Neuronal stem cell (in vitro differentiated cells): Measurements from ENCODE around the gene ENTPD2.

Experiments
- DNase-seq: peaks from one replicate; pipeline ENCODE4 v3.0.0-alpha.2; 2013; ENCODE audit warnings: low spot score
- H2AFZ ChIP-seq: one replicate; pipeline ENCODE4 v1.6.1; 2013; ENCODE audit warnings: mild to moderate bottlenecking, low read length, inconsistent platforms
- H2AK5ac ChIP-seq: 2 replicates; pipeline ENCODE4 v1.6.1; 2013; ENCODE audit warnings: low read depth, mild to moderate bottlenecking, inconsistent platforms, low read length, moderate library complexity, mixed read lengths
- H2BK120ac ChIP-seq: 2 replicates; pipeline ENCODE4 v1.6.1; 2013; ENCODE audit warnings: low read depth, mild to moderate bottlenecking, inconsistent platforms, low read length, moderate library complexity, mixed read lengths
- H2BK12ac ChIP-seq: one replicate; pipeline ENCODE4 v1.6.1; 2013; ENCODE audit warnings: low read length, inconsistent platforms
- H2BK15ac ChIP-seq: 2 replicates; pipeline ENCODE4 v1.6.1; 2013; ENCODE audit warnings: mild to moderate bottlenecking, low read length, inconsistent platforms, mixed read lengths
- H2BK5ac ChIP-seq: one replicate; pipeline ENCODE4 v1.6.1; 2013; ENCODE audit warnings: inconsistent platforms, mild to moderate bottlenecking, low read length, moderate library complexity
- H3K14ac ChIP-seq: one replicate; pipeline ENCODE4 v1.6.1; 2013; ENCODE audit warnings: low read length, inconsistent platforms
- H3K18ac ChIP-seq: 2 replicates; pipeline ENCODE4 v1.6.1; 2013; ENCODE audit warnings: low read length, inconsistent platforms
- H3K23ac ChIP-seq: 2 replicates; pipeline ENCODE4 v1.6.1; 2013; ENCODE audit warnings: low read depth, mild to moderate bottlenecking, mixed read lengths, low read length, inconsistent platforms; ENCODE audit not compliant: poor library complexity
- H3K27ac ChIP-seq: replicated peaks from 3 replicates; pipeline ENCODE4 v1.5.1; 2013; ENCODE audit warnings: low read length, inconsistent platforms
- H3K27me3 ChIP-seq, 3 experiments: 2 replicates each; pipeline ENCODE4 v1.6.1; 2013; ENCODE audit warnings: low read length in 3 of 3, mild to moderate bottlenecking in 2 of 3, inconsistent platforms in 1 of 3, low read depth in 1 of 3, mixed read lengths in 1 of 3, moderate library complexity in 1 of 3; ENCODE audit not compliant: control insufficient read depth in 3 of 3, insufficient read depth in 3 of 3
- H3K36me3 ChIP-seq, 2 donors: replicated peaks in 1 of 2; 2 replicates each; pipeline ENCODE4 v1.6.1; 2013; ENCODE audit warnings: low read length in 2 of 2; ENCODE audit not compliant: control insufficient read depth in 2 of 2, insufficient read depth in 2 of 2
- H3K4ac ChIP-seq: 2 replicates; pipeline ENCODE4 v1.6.1; 2013; ENCODE audit warnings: inconsistent platforms, mild to moderate bottlenecking, low read length, moderate library complexity
- H3K4me1 ChIP-seq, 2 donors: 1 replicate in 1 of 2; 2 replicates in 1 of 2; pipeline ENCODE4 v1.6.1; 2013; ENCODE audit warnings: low read length in 2 of 2, low read depth in 1 of 2; ENCODE audit not compliant: control insufficient read depth in 2 of 2, insufficient read depth in 1 of 2
- H3K4me2 ChIP-seq: one replicate; pipeline ENCODE4 v1.6.1; 2013; ENCODE audit warnings: mild to moderate bottlenecking, low read length, inconsistent platforms; ENCODE audit not compliant: insufficient read depth, poor library complexity, severe bottlenecking
- H3K4me3 ChIP-seq, 2 donors: 2 replicates each; pipeline ENCODE4 v1.5.1; 2013; ENCODE audit warnings: low read length in 2 of 2, mild to moderate bottlenecking in 2 of 2, inconsistent platforms in 1 of 2, moderate library complexity in 1 of 2
- H3K79me1 ChIP-seq: one replicate; pipeline ENCODE4 v1.6.1; 2013; ENCODE audit warnings: low read depth, mild to moderate bottlenecking, inconsistent platforms, low read length, moderate library complexity
- H3K9ac ChIP-seq: one replicate; pipeline ENCODE4 v1.6.1; 2013; ENCODE audit warnings: mild to moderate bottlenecking, low read depth, low read length, inconsistent platforms; ENCODE audit not compliant: poor library complexity
- H3K9me3 ChIP-seq, 2 donors: replicated peaks in 1 of 2; 2 replicates each; pipeline versions ENCODE3 to v1.6.1; 2013; ENCODE audit warnings: low read length in 2 of 2, mild to moderate bottlenecking in 2 of 2, inconsistent platforms in 1 of 2, low read depth in 1 of 2, mixed read lengths in 1 of 2, moderate library complexity in 1 of 2; ENCODE audit not compliant: control insufficient read depth in 2 of 2, insufficient read depth in 1 of 2
- H4K8ac ChIP-seq: one replicate; pipeline ENCODE4 v1.6.1; 2013; ENCODE audit warnings: low read depth, mild to moderate bottlenecking, inconsistent platforms, low read length, moderate library complexity
- H4K91ac ChIP-seq: one replicate; pipeline ENCODE4 v1.6.1; 2013; ENCODE audit warnings: low read length, low read depth, mild to moderate bottlenecking, inconsistent platforms; ENCODE audit not compliant: poor library complexity
- WGBS, 2 donors: extraction: QIAGEN DNeasy Blood & Tissue Kit; methylation state at CpG; one replicate each; pipeline ENCODE4 v1.1.7; 2013; ENCODE audit warnings: missing lambda C conversion rate in 2 of 2, mixed read lengths in 1 of 2; ENCODE audit not compliant: insufficient read length in 2 of 2, insufficient replicate concordance in 1 of 2; ENCODE audit errors: extremely low coverage in 2 of 2; 5-methylcytosine and 5-hydroxymethylcytosine counted together

The ENTPD2 gene

DNA sequence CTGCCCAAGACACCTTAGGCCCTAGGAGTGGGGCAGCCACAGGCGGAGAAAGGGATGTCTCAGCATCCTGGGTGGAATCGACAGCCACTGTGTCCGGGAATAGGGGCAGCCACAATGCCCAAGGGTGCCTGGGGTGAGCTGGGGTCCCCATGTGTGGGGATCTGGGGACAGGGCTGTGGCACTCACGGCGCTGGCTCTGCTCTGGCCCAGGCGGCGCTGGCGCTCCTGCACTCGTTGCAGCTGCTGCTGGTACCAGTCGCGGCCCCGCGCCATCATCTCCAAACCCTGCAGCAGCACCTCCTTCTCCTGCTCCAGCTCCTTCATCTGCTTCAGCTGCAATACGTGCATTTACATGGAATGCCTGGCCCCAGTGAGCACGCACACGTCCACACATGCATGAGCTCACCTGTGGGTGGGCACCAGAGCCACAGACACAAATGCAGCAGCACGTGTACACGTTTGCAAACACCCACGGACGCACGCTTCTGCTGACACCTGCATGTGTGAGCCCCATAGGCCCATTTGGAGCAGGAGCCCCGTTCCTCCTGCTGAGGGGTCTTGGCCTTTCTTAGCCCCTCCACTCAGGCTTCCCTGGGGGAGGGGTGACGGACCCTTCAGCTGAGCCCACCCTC is 11.6 kb upstream of the ENTPD2 start:
- peak overlapping the region; percentile 17 for H4K8ac ChIP-seq
- no peak overlapping the region for H3K14ac ChIP-seq
- no peak overlapping the region for H4K91ac ChIP-seq
- H3K18ac ChIP-seq: no peak overlapping the region
- peak overlapping the region; percentile 28 for H2AK5ac ChIP-seq
- no peak overlapping the region for H3K4me3 ChIP-seq
- peaks cover 11% of the 10 kb centered on the region for H3K79me1 ChIP-seq
- H3K4me2 ChIP-seq: no peak overlapping the region
- H2BK120ac ChIP-seq: no peak overlapping the region
- no peak overlapping the region for H2BK15ac ChIP-seq
- H3K9me3 ChIP-seq: peaks cover 0 to 2% of the 10 kb centered on the region in 2 donors
- no CpG with 5 or more reads among the region's 23 CpGs for WGBS, 2 donors
- DNase-seq: no peak
- H3K4me1 ChIP-seq: peaks cover 7% of the 10 kb centered on the region in 2 donors
- no peak overlapping the region for H2AFZ ChIP-seq
- H3K27ac ChIP-seq: no peak overlapping the region
- no peak overlapping the region for H3K9ac ChIP-seq
- H2BK5ac ChIP-seq: no peak overlapping the region
- peaks cover 3 to 30% of the 10 kb centered on the region in 2 donors for H3K36me3 ChIP-seq
- H3K4ac ChIP-seq: no peak overlapping the region
- H3K27me3 ChIP-seq: peaks cover 0 to 10% (median 3%) of the 10 kb centered on the region in 3 experiments
- peak overlapping the region; percentile 73 for H3K23ac ChIP-seq
- no peak overlapping the region for H2BK12ac ChIP-seq

DNA sequence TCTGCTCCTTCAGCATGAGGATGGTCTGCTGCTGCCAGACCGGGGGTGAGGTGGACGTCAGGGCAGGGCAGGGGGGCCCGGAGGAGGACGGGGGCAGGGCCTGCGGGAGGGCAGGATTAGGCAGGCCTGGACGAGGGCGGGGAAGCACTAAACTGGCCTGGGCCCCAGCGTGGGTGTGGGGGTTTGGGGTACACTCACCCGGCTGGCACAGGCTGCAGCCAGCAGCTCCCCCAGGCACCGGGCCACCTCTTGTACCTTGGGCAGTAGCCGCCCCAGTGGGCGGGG is 11.0 kb upstream of the ENTPD2 start:
- Histone ChIP-seq H3K14ac (no peak overlapping the region), H2BK15ac (no peak overlapping the region), H3K4me2 (no peak overlapping the region), H3K27ac (no peak overlapping the region), H4K8ac (no peak overlapping the region), H2BK12ac (no peak overlapping the region), H2BK120ac (no peak overlapping the region), H2AK5ac (peak overlapping the region; percentile 56), H3K9ac (no peak overlapping the region), H3K79me1 (peaks cover 11% of the 10 kb centered on the region), H3K9me3 (peaks cover 0 to 2% of the 10 kb centered on the region in 2 donors), H3K4me3 (no peak overlapping the region), H2AFZ (no peak overlapping the region), H4K91ac (no peak overlapping the region), H2BK5ac (no peak overlapping the region), H3K27me3 (peaks cover 0 to 10% (median 3%) of the 10 kb centered on the region in 3 experiments), H3K18ac (no peak overlapping the region), H3K23ac (no peak overlapping the region), H3K4ac (no peak overlapping the region), H3K36me3 (peaks cover 3 to 30% of the 10 kb centered on the region in 2 donors), H3K4me1 (peaks cover 7% of the 10 kb centered on the region in 2 donors)
- WGBS, 2 donors: no CpG with 5 or more reads among the region's 12 CpGs
- DNase-seq: no peak

DNA sequence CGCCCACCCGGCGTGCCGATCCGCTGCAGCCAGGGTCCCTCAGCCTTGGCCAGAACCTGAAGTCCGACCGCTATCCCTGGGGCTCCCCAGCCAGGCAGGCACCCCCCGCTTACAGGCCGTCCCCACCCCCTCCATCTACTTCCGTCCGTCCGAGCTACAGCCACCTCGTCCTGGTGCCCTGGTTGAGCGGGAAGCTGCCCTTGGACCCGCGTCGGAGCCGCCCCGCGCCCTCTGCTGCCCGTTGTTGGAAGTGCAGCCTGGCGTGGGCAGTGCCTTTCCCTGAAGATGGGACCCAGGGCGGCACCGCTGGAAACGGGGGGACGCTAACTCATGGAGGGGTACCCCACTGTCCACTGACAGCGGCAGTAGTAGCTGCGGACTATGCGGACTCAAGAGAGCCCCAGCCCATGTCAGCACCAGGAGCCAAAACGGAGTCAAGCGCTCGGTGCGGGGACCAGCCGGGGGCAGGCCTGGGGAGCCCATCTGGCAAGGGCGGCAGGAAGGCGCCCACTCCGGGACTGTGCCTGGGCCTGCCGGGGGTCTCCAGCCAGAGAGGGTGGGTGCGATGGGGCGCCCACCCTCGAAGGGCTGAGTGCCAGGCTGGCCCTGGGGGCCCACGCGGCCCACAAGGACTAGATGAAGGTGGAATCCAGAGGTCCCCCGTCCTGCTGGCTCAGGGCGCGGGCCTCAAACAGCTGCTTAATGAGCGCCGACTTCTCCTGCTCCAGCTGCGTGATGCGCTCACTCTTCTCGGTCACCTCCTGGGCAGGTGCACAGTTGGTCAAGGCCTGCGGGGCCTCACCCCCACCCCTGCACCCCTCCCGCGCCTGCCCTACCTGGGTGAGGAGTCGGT is 10.4 kb upstream of the ENTPD2 start:
- DNase-seq: no peak
- no CpG with 5 or more reads among the region's 55 CpGs for WGBS, 2 donors
- Histone ChIP-seq H4K8ac (no peak overlapping the region), H3K27me3 (peaks cover 0 to 5% (median 0%) of the 10 kb centered on the region in 3 experiments), H3K23ac (no peak overlapping the region), H3K36me3 (peaks cover 3 to 30% of the 10 kb centered on the region in 2 donors), H3K18ac (peak overlapping the region; percentile 2), H3K4me2 (no peak overlapping the region), H3K9me3 (peaks cover 0 to 2% of the 10 kb centered on the region in 2 donors), H3K27ac (no peak overlapping the region), H4K91ac (no peak overlapping the region), H3K4ac (no peak overlapping the region), H2AFZ (no peak overlapping the region), H2BK12ac (no peak overlapping the region), H2BK15ac (peak overlapping the region; percentile 64), H3K4me1 (peaks cover 4 to 7% of the 10 kb centered on the region in 2 donors), H2AK5ac (peak overlapping the region; percentile 68), H3K14ac (no peak overlapping the region), H3K4me3 (no peak overlapping the region), H3K9ac (peak overlapping the region; percentile 24), H2BK5ac (no peak overlapping the region), H3K79me1 (peaks cover 9% of the 10 kb centered on the region), H2BK120ac (peak overlapping the region; percentile 41)
